MM.1S (cell line): ENCODE results near the gene FAP.

Experiments
- CTCF ChIP-seq: fragments of 300-600 bp; sonication (generic); IDR thresholded peaks from 2 replicates; pipeline ENCODE4 v1.5.1; 2016; ENCODE audit warnings: antibody characterized with exemption, low read length, mixed read lengths
- EZH2 ChIP-seq: fragments of 300-600 bp; sonication (generic); optimal IDR thresholded peaks from 2 replicates; pipeline ENCODE3; 2017; ENCODE audit warnings: low read depth, mild to moderate bottlenecking, antibody characterized with exemption, low read length, mixed read lengths
- EZH2phosphoT487 ChIP-seq: fragments of 300-600 bp; sonication (generic); IDR thresholded peaks from 2 replicates; pipeline ENCODE4 v1.6.1; 2018; ENCODE audit warnings: antibody characterized with exemption, low read length

GRCh38 chr2:162258686-162259085 is 15.4 kb upstream of the FAP start:
- TF ChIP-seq CTCF: no peak
- TF ChIP-seq EZH2phosphoT487: no peak
- TF ChIP-seq EZH2: no peak
